HepG2 (cell line): ENCODE measurements around the gene HNRNPR. TPM values are rescaled to one million over a fixed set of nuclear protein-coding genes. Genes with fewer than 3 reads are reported as not detected.
A peak's percentile ranks its signal among the peaks of the same experiment; 100 is the strongest.

Source experiments
- CENPX ChIP-seq: sonication (generic); formaldehyde crosslinking; IDR thresholded peaks from 2 replicates; pipeline ENCODE4 v1.9.0; 2021; ENCODE audit warnings: mild to moderate bottlenecking, missing genetic modification reagents, moderate library complexity
- FOXM1 ChIP-seq: sonication (generic); formaldehyde crosslinking; IDR thresholded peaks from 2 replicates; pipeline ENCODE4 v1.5.0; 2020; ENCODE audit warnings: missing genetic modification reagents
- GMEB1 ChIP-seq: sonication (generic); formaldehyde crosslinking; IDR thresholded peaks from 2 replicates; pipeline ENCODE4 v1.5.1; 2020; ENCODE audit warnings: missing genetic modification reagents, mild to moderate bottlenecking, borderline replicate concordance
- HNF1B ChIP-seq: sonication (generic); formaldehyde crosslinking; IDR thresholded peaks from 2 replicates; pipeline ENCODE4 v1.5.1; 2020; ENCODE audit warnings: mild to moderate bottlenecking, moderate library complexity, missing genetic modification reagents
- HNRNPH1 ChIP-seq: fragments of 200-400 bp; formaldehyde crosslinking; optimal IDR thresholded peaks from 2 replicates; pipeline ENCODE3; 2017; ENCODE audit warnings: mild to moderate bottlenecking, low read depth, low read length
- IKZF1 ChIP-seq: fragments of 450-650 bp; IDR thresholded peaks from 2 replicates; pipeline ENCODE4 v1.7.1; 2016
- MED1 ChIP-seq: sonication (generic); formaldehyde crosslinking; IDR thresholded peaks from 2 replicates; pipeline ENCODE4 v1.4.0; 2020; ENCODE audit warnings: missing genetic modification reagents
- PHF8 ChIP-seq: sonication (generic); formaldehyde crosslinking; IDR thresholded peaks from 2 replicates; pipeline ENCODE4 v1.5.0; 2020; ENCODE audit warnings: missing genetic modification reagents
- RBM22 ChIP-seq: fragments of 200-400 bp; formaldehyde crosslinking; optimal IDR thresholded peaks from 2 replicates; pipeline ENCODE3; 2017; ENCODE audit warnings: mild to moderate bottlenecking, low read length, moderate library complexity
- SIN3A ChIP-seq: IDR thresholded peaks from 2 replicates; pipeline ENCODE4 v1.6.1; 2011; ENCODE audit warnings: low read depth, mild to moderate bottlenecking, control low read depth, low read length, borderline replicate concordance
- SRF ChIP-seq: IDR thresholded peaks from 2 replicates; pipeline ENCODE4 v1.6.1; 2011; ENCODE audit warnings: mild to moderate bottlenecking, low read depth, low read length, moderate library complexity
- SRSF9 ChIP-seq: fragments of 200-400 bp; formaldehyde crosslinking; IDR thresholded peaks from 2 replicates; pipeline ENCODE4 v1.6.1; 2018; ENCODE audit warnings: borderline replicate concordance, mild to moderate bottlenecking, low read depth, low read length; ENCODE audit not compliant: insufficient read depth, poor library complexity, severe bottlenecking
- ZNF232 ChIP-seq: sonication (generic); formaldehyde crosslinking; IDR thresholded peaks from 2 replicates; pipeline ENCODE4 v1.4.0; 2020; ENCODE audit warnings: missing genetic modification reagents, borderline replicate concordance
- ZNF350 ChIP-seq: sonication (generic); formaldehyde crosslinking; IDR thresholded peaks from 2 replicates; pipeline ENCODE4 v1.4.0; 2020; ENCODE audit warnings: mild to moderate bottlenecking, low read depth, missing genetic modification reagents, borderline replicate concordance
- ZNF451 ChIP-seq: sonication (generic); formaldehyde crosslinking; IDR thresholded peaks from 2 replicates; pipeline ENCODE4 v1.5.0; 2020; ENCODE audit warnings: mild to moderate bottlenecking, missing genetic modification reagents
- ZNF703 ChIP-seq: sonication (generic); formaldehyde crosslinking; IDR thresholded peaks from 2 replicates; pipeline ENCODE4 v1.5.1; 2020; ENCODE audit warnings: missing genetic modification reagents, mild to moderate bottlenecking, moderate library complexity, borderline replicate concordance
- ZNF772 ChIP-seq: sonication (generic); formaldehyde crosslinking; IDR thresholded peaks from 2 replicates; pipeline ENCODE4 v1.5.0; 2020; ENCODE audit warnings: mild to moderate bottlenecking, missing genetic modification reagents
- polyA plus RNA-seq, 8 experiments: library from polyadenylated mRNA; depleted of rRNA in 3 of 8; stranded (reverse) in 7 of 8; unstranded in 1 of 8; fragments of >200 nt; fragmentation: Illumina TruSeq in 4 of 8; extraction: Trizol in 4 of 8; gene quantifications; 2 replicates each; pipeline versions ENCODE4 v1.2.1 to v1.2.3, GENCODE V29; 2011 to 2016; ENCODE audit warnings: low read depth in 4 of 8, missing spikeins in 1 of 8, mixed read lengths in 1 of 8; ENCODE audit not compliant: insufficient read depth in 1 of 8
- total RNA-seq, 5 experiments: library from RNA; depleted of rRNA; stranded (reverse); fragments of >200 nt; fragmentation: Illumina TruSeq; extraction: Trizol; gene quantifications; 2 replicates each; pipeline ENCODE4 v1.2.3, GENCODE V29; 2016; ENCODE audit warnings: low read depth in 1 of 5
- TF ChIP-seq, protein P1 (sequence below): sonication (generic); formaldehyde crosslinking; IDR thresholded peaks from 2 replicates; pipeline ENCODE4 v1.5.0; 2020; ENCODE audit warnings: mild to moderate bottlenecking, missing genetic modification reagents
- TF ChIP-seq, protein P2 (sequence below): IDR thresholded peaks from 2 replicates; pipeline ENCODE4 v1.6.1; 2016; ENCODE audit warnings: missing biosample characterization, missing genetic modification reagents, low read depth

HNRNPR gene
- total and polyA plus RNA-seq, 2 of the 13 experiments (the other 11 are each of a cell fraction or from before 2014, with no cell fraction given): 133 to 216 TPM

DNA sequence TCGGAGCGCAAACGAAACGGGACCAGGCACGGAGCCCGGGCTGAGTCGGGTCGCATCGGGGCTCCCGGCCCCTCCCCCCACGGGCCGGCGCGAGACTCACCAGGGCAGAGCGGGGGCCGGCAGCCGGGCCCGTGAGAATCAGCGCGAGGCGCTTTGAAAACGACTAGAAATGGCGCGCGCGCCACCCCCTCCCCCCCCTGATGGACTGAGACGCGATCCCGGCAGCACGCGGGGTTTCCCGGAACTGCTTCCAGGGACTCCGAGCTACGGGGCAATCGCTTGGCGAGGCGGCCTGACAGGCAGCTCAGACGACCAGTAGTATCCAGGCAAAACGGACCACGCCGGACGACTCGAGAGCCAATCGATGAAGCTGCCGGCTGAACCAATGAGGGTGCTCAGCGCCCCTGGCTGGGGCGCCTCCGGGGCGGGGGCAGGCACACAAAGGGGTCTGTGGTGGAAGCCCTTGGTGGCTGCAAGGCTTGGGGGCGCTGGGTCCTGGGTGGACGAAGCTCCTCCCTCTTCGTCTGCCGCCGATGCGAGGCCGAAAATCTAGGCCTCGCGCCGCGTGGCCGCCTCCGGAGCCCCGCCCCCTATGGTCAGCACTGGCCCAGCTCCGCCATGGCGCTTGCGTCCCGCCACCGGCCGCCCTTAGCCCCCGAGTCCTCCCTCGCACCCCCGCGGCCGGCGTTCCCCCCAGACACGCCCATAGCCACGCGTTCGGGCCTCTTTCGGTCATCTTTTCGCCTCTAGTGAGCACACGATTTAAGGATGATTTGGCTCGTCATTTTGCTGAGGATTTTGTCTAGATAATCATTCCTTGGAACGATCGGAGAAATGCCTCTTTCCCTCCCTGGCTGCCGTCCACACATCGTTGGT lies at the start of gene HNRNPR (continued):
- TF ChIP-seq, protein P1, sequence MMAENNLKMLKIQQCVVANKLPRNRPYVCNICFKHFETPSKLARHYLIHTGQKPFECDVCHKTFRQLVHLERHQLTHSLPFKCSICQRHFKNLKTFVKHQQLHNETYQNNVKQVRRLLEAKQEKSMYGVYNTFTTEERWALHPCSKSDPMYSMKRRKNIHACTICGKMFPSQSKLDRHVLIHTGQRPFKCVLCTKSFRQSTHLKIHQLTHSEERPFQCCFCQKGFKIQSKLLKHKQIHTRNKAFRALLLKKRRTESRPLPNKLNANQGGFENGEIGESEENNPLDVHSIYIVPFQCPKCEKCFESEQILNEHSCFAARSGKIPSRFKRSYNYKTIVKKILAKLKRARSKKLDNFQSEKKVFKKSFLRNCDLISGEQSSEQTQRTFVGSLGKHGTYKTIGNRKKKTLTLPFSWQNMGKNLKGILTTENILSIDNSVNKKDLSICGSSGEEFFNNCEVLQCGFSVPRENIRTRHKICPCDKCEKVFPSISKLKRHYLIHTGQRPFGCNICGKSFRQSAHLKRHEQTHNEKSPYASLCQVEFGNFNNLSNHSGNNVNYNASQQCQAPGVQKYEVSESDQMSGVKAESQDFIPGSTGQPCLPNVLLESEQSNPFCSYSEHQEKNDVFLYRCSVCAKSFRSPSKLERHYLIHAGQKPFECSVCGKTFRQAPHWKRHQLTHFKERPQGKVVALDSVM: peak; percentile 53; the same call in 1 of the 2 replicates
- TF ChIP-seq GMEB1 (CRISPR knock-in tag) (peak; percentile 72), MED1 (CRISPR knock-in tag) (peak; percentile 43; the same call in 1 of the 2 replicates), ZNF772 (CRISPR knock-in tag) (peak; percentile 33; the same call in 1 of the 2 replicates), FOXM1 (CRISPR knock-in tag) (no peak; the same call in 1 of the 2 replicates), PHF8 (peak; percentile 78), ZNF451 (CRISPR knock-in tag) (peak; percentile 73; the same call in 1 of the 2 replicates), RBM22 (no peak), SRSF9 (no peak), HNRNPH1 (no peak), ZNF350 (CRISPR knock-in tag) (peak; percentile 80; the same call in 1 of the 2 replicates), IKZF1 (no peak), CENPX (CRISPR knock-in tag) (no peak), SIN3A (peak; percentile 56; the same call in 1 of the 2 replicates), ZNF703 (peak; percentile 43), SRF (no peak), ZNF232 (CRISPR knock-in tag) (0 out of 2 replicates have a peak, but pooled peaks have one; percentile 56), HNF1B (peak; percentile 41; the same call in 1 of the 2 replicates)
- TF ChIP-seq, protein P2, sequence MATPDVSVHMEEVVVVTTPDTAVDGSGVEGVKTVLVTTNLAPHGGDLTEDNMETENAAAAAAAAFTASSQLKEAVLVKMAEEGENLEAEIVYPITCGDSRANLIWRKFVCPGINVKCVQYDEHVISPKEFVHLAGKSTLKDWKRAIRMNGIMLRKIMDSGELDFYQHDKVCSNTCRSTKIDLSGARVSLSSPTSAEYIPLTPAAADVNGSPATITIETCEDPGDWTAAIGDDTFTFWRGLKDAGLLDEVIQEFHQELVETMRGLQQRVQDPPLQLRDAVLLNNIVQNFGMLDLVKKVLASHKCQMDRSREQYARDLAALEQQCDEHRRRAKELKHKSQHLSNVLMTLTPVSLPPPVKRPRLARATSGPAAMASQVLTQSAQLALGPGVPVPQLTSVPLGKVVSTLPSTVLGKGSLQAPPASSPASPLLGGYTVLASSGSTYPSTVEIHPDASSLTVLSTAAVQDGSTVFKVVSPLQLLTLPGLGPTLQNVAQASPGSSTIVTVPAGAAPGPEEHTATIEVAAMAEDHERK (CRISPR knock-in tag): no peak
